Left forelimb (tissue), 1 donor: ENCODE measurements around the gene HBM.
"Not testable (repeated sequence)": the region's sequence is repeated elsewhere in the genome, so short reads cannot be mapped to it uniquely, and the experiment has no call there.

Experiments used
- DNase-seq: peaks from one replicate; pipeline ENCODE4 v3.0.0-alpha.2; 2018; ENCODE audit warnings: low spot score

Gene HBM

GRCh38 chr16:185213-185612, 19.4 kb downstream of the HBM start:
- no peak for DNase-seq

GRCh38 chr16:185691-186090, 19.9 kb downstream of the HBM start:
- no peak for DNase-seq

- DNase-seq, result no peak
These were observed 21.6 kb downstream of the HBM start for GRCh38 chr16:187330-187729.

GRCh38 chr16:188674-189073, 22.9 kb downstream of the HBM start:
- DNase-seq, result no peak

DNA sequence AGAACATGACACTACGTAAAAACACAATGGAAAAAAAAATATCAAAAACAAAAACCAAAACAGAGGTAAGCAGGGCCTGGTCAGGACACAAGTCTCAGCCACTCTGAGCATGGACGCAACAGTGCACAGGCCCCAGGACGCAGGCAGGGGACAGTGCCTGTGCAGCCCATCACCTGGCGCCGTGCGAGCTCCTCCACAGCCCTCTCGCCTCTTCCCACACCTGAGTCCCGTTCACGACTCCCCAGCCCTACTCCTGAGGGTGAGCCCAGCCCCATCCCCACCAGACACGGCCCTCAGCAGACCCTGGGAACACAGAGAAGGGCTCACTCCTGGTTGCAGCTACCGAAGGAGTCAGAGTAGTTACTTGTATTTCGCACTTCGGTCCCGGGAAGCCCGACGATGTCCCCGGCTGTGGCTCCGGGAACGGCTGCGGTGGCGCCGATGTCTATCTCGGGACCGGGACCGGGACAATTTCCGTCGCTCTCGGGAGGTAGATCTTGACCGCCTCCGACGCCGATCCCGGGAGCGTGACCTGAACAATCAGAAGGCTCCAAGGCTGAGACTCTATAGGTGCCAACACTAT, 23.9 kb downstream of the HBM start:
- no peak for DNase-seq

GRCh38 chr16:191831-192230, 26.1 kb downstream of the HBM start:
- DNase-seq, result no peak

DNA sequence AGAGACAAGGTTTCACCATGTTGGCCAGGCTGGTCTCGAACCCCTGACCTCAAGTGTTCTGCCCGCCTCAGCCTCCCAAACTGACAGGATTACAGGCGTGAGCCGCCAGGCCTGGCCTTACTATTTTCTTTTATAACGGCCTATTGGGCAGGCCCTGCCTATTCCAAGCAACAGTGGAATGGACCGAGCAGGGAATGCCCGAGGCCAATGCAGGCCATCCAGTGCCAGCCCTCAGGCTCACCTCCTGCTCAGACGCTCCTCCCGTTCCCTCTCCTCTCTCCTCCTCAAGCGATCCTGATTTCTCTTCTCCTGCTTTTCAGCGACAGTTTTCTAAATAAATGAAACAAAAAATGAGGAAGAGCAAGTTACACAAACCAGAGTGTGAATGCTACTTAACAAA, 26.9 kb downstream of the HBM start:
- no peak for DNase-seq

DNA sequence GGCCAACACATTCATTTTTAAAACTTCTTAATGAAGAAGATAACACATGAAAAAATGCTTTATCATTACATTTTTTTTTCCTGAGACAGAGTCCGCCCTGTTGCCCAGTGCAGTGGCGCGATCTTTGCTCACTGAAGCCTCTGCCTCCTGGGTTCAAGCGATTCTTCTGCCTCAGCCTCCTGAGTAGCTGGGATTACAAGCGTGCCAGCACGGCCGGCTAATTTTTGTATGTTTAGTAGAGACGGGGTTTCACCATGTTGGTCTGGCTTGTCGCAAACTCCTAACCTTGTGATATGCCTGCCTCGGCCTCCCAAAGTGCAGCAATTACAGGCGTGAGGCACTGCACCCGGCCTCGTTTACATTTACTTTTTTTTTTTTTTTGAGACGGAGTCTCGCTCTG, 27.7 kb downstream of the HBM start:
- no peak for DNase-seq

DNA sequence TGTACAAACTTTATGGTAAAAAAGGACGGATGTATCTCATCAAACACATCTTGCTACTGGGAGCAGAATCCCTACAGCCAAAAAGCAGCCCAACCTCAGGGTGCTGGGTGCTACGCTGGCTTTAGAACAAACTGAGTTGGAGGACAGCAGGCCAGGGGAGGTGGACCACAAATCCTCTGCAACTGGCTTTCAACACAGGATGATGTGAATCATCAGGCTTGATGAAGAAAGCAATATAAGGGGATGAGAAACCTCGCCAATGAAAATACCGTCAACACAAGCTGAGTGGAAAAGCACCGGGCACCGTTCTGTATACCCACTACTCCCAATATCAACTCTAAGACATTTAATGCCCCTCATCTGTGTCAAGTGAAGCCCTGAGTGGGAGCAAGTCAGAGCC, 28.7 kb downstream of the HBM start:
- DNase-seq, result no peak

DNA sequence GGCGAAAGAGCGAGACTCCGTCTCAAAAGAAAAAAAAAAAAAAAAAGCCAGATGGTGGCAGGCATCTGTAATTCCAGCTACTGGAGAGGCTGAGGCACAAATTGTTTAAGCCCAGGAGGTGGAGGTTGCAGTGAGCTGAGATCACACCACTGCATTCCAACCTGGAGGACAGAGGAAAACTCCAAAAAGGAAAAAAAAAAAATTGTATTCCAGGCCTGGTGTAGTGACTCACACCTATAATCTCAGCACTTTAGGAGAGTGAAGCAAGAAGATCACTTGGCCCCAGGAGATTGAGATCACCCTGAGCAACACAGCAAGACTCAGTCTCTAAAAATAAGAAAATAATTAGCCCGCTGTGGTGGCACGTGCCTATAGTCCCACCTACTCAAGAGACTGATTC, 34.6 kb downstream of the HBM start:
- no peak for DNase-seq

DNA sequence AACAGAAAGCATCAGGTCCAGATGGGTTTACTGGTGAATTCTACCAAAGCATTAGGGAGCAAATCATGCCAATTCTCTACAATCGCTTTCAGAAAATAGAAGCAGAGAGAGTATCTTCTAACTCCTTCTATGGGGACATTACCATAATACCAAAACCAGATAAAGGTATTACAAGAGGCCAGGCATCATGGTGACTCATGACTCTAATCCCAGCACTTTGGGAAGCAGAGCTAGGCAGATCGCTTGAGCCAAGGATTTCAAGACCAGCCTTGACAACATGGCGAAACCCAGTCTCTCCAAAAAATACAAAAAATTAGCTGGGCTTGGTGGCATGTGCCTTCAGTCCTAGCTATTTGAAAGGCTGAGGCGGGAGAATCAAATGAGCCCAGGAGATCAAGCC, 37.5 kb downstream of the HBM start:
- no peak for DNase-seq

- DNase-seq, result not testable (repeated sequence)
These were observed 38.3 kb downstream of the HBM start for GRCh38 chr16:204046-204445.

- not testable (repeated sequence) for DNase-seq
These were observed 43.6 kb downstream of the HBM start for GRCh38 chr16:209359-209758.

DNA sequence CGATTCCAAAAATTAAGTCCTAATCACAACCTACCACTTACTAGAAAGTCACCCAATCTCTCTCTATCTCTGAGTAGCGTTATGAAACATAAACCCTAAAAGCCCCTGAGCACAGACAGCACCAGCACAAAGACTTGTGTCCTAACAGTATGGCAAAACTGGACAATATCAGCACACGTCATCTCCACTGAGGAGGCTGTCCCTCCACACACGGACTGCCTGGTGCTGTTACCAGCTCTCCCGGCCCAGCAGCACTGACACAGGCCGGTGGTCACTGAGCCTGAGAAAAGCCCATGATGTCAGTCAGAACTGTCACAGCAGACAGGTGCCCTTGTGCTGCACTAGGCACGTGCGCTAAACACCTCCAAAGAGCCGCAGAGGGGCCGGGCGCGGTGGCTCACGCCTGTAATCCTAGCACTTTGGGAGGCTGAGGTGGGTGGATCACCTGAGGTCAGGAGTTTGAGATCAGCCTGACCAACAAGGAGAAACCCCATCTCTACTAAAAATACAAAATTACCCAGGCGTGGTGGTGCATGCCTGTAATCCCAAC, 45.9 kb downstream of the HBM start:
- DNase-seq, result not testable (repeated sequence)

- DNase-seq, result no peak
These were observed 47.2 kb downstream of the HBM start for GRCh38 chr16:212999-213398.
